ENCODE measurements around the gene GPR25.

The GPR25 gene

DNA sequence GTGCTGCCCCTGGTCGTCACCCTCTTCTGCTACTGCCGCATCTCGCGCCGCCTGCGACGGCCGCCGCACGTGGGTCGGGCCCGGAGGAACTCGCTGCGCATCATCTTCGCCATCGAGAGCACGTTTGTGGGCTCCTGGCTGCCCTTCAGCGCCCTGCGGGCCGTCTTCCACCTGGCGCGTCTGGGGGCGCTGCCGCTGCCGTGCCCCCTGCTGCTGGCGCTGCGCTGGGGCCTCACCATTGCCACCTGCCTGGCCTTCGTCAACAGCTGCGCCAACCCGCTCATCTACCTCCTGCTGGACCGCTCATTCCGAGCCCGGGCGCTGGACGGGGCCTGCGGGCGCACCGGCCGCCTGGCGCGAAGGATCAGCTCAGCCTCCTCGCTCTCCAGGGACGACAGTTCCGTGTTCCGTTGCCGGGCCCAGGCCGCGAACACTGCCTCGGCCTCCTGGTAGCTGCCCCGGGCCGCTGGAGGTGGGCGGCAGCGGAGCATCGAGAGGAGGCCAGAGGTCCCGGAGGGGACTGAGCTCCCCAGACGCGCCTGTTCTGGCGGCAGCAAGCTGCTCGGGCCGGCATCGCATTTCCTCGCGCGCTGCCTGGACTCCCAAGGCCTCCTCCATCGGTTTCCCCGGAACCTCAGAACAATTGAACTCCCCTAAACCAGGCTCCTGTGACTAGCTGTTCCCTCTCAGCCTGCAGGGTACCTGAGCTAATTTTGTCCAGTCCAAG lies 1.1 kb downstream of the GPR25 start:
- no peak for DNase-seq

DNA sequence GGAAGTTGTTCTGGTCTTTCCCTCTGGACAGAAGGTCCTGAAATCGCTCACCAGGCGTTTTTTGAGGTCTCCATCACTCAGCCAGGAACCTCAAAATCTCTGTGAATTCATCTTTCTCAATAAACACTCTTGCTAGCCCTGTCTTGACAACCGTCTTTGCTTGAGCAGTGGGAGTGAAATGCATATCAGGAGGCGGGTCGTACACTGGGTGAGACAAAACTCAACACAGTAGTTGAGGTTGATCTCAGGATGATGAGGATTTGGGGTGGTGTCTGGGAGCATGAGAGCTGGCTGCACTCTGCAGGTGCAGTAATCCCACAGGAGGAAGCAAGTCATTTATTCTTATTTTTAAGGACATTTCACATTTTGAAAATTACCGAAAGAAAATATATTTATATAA lies 1.9 kb downstream of the GPR25 start:
- DNase-seq = no peak

- no peak for DNase-seq
Measured at GRCh38 chr1:200875416-200875815, 2.6 kb downstream of the GPR25 start.

DNA sequence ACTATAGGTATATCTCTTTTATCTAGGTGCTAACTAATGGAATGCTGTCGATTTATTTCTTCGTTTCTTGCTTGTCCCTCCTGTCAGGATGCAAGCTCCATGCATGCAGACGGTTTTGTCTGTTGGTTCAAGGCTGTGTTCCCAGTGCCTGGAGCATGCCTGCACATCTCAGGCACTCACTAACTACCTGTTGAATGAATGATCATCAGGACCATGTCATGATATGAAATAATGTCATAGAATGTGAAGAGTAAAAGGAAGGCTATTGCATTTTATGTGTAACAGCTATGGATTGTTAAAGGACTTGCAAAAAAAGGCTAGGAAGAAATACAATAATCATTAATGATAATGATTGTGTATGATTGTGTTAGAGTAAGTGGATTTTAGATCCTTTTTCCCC lies 4.2 kb downstream of the GPR25 start:
- no peak for DNase-seq

GRCh38 chr1:200877839-200878551 lies 5.2 kb downstream of the GPR25 start:
- DNase-seq = peak; percentile 47 to 50

GRCh38 chr1:200880212-200880611 lies 7.4 kb downstream of the GPR25 start:
- DNase-seq = no peak

GRCh38 chr1:200883118-200883517 lies 10.3 kb downstream of the GPR25 start:
- no peak for DNase-seq

DNA sequence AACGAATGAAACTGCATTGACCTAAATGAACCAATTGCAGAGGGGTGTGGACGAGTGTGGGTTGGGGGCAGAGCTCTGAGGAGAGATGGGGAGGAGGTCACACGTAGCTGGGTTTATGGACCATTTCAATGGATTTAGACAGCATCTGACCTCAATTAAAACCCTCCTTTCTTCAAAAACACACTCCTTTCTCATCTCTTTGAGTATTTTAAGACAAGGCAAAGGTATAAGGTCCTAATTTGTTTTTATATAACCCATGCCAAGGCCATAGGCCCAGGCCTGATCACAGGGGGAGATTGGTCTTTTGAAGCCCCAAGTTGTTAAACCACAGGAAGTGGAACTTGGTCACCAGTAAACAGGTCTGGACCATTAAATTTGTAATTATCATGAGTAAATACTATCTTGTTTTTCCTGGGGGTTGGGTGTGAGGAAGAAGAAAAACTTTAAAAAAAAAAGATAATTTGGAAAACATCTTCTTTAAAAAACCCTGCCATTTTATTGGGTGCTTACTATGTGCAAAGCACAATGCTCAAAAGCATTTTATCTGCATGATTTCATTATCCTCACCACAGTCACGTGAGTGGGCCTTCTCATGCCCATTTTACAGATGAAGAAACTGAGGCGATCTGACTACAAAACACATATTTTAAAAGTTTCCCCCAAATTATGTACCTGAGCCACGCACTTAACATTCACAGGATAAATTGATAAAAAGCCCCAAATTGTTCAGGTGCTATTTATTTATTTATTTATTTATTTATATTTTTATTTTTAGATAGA lies 13.0 kb downstream of the GPR25 start:
- no peak for DNase-seq

GRCh38 chr1:200886594-200886993 lies 13.8 kb downstream of the GPR25 start:
- no peak for DNase-seq

DNA sequence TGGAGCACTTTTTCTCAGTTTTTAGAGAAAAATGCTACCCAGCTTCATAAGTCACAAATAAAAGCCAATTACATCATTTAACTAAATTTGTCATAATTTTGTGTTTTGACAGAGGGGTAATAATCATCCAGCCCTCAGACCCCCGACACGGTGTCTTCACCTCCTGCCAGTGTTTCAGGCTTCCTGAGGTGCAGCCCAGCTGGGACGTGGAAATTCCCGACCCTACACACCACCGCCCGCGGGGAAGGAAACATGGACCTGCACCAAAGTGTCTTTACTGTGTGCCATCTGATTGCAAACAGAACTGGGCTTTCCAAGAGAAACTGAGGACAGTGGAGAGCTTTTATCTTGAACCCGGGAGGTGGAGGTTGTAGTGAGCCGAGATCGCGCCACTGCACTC lies 14.3 kb downstream of the GPR25 start:
- no peak for DNase-seq

GRCh38 chr1:200887772-200888348 lies 15.1 kb downstream of the GPR25 start:
- DNase-seq = no peak

DNA sequence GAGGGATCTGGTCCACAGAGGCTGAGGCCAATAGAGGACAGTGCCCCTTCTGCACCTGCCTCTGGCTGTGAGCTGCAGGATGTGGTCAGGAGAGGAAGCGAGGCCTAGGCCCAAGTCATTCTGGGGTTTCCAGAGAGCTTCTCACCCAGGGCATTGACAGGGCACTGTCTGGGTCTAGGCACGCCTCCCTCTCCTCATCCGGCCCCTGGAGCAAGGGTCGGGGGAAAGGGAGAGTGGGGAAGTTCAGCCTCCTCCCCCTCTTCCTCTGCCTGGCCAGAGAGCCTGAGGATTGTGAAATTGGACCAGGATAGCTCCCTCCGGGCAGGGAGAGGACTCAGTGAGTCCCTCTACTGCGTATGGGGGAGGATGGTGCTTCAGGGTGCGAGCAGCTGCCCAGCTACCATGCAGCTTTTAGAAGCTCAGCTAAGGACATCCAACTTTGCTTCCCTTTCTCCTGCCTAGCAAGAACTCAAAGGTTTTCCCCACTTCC lies 15.6 kb downstream of the GPR25 start:
- peak; percentile 35 to 43 for DNase-seq

DNA sequence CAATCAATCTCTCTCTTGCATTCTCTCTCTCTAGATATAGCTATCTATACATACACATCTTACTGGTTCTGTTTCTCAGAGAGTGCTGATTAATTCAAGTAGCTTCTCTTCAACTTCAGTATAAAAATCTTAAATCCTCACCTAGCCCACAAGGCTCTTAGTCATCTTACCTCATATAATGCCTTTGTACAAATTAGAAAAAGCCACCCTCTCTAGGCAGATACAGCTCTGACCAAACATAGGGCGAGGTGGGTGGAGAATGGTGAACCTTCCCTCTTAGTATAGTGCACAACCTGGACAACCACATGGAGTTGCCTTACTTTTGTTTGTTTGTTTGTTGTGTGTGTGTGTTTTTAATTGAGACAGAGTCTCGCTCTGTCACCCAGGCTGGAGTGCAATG lies 16.8 kb downstream of the GPR25 start:
- no peak for DNase-seq

DNA sequence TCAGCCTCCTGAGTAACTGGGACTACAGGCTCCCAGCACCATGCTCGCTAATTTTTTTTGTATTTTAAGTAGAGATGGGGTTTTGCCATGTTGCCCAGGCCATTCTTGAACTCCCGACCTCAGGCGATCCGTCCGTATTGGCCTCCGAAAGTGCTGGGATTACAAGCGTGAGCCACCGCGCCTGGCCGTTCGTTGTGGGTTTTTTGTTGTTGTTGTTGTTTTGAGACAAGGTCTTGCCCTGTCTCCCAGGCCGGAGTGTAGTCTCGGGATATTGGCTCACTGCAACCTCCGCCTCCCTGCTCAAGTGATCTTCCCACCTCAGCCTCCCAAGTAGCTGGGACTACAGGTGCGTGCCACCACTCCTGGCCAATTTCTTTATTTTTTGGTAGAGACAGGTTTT lies 17.2 kb downstream of the GPR25 start:
- no peak for DNase-seq

- DNase-seq = no peak
Measured at GRCh38 chr1:200890818-200891773, 18.3 kb downstream of the GPR25 start.

GRCh38 chr1:200891774-200892157 lies 19.0 kb downstream of the GPR25 start:
- DNase-seq = no peak

DNA sequence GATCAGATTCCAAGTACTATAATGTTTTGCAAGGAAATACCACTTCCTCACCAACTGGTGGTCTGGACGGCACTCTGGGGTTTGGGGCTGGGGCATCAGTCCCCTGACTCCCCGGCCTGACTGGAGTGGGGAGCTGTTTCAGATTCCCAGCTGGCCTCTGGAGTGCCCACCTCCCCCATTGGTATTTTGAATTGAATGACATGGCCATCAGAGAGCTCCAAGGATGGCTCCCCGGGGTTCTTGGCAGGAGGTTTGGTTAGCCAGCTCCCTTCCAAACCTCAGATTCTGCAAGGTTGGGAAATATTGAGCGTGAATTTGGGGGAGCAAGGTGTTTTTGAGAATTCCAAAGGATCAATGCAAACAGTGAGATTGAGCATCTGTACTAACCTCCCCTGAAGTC lies 19.8 kb downstream of the GPR25 start:
- no peak for DNase-seq

- DNase-seq = no peak
Measured at GRCh38 chr1:200892958-200893357, 20.2 kb downstream of the GPR25 start.

- no peak for DNase-seq
Measured at GRCh38 chr1:200893411-200893901, 20.7 kb downstream of the GPR25 start.

GRCh38 chr1:200894712-200895442 lies 22.1 kb downstream of the GPR25 start, which contains the start of gene INAVA:
TSS of gene INAVA (plus strand) at chr1:200894900. CDS start at chr1:200898401, 3,501 bp downstream.
- no peak for DNase-seq

DNA sequence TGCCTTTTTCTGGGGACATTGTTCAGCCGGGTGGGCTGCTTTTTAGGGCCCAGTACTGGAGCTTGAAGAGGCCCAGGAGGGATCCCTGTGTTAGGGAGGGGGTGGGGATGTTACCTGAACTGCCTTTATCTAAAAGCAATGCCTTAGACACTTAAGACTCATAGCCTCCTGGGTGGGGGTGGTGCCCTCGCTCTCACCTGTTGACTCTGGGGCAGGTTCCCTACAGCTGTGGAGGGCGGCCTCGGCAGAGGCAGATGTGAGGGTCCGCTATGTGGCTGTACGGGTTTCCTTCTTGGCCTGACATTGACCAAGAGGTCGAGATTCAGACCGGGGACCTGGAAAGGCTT lies 22.6 kb downstream of the GPR25 start:
- DNase-seq = no peak
